GM21381 (cell line): ENCODE measurements around the gene SPO11.

Source experiments
- ATAC-seq: cut with Tn5 transposase; IDR thresholded peaks from one replicate; pipeline ENCODE4 v1.9.1; 2021; ENCODE audit warnings: mild to moderate bottlenecking, moderate library complexity; ENCODE audit not compliant: unreplicated experiment

The SPO11 gene

DNA sequence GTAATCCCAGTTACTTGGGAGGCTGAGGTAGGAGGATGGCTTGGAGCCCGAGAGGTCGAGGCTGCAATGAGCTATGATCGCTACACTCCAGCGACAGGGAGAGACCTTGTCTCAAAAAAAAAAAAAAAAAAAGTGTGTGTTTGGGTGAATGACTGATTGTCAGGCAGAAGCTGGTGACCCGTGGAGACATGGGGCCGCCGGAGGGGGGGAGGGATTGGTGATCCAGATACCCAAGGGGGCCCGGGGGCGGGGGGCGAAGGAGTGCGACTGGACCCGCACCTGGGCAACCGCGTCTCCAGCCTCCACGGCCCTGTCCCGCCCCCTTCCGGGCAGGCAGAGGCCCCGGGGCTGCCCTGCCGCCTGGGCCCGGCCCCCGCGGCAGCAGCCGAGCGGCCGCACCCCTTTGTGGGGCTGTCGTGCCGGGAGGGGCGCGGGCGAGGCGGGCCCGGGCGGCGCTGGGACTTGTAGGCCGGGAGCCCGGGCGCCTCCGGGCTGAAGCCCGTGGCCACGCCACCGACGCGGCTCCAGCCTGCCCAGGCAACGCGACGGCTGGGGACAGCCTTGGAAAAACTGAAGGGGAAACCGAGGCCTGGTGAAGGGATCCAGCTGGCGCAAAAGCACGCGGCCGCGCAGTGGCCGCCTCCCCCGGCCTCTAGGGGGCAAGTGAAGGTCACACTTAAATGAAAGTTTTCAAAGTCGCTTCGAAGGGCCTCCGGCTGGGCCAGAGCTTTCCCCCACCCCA, 59.5 kb downstream of the SPO11 start:
- no peak for ATAC-seq

DNA sequence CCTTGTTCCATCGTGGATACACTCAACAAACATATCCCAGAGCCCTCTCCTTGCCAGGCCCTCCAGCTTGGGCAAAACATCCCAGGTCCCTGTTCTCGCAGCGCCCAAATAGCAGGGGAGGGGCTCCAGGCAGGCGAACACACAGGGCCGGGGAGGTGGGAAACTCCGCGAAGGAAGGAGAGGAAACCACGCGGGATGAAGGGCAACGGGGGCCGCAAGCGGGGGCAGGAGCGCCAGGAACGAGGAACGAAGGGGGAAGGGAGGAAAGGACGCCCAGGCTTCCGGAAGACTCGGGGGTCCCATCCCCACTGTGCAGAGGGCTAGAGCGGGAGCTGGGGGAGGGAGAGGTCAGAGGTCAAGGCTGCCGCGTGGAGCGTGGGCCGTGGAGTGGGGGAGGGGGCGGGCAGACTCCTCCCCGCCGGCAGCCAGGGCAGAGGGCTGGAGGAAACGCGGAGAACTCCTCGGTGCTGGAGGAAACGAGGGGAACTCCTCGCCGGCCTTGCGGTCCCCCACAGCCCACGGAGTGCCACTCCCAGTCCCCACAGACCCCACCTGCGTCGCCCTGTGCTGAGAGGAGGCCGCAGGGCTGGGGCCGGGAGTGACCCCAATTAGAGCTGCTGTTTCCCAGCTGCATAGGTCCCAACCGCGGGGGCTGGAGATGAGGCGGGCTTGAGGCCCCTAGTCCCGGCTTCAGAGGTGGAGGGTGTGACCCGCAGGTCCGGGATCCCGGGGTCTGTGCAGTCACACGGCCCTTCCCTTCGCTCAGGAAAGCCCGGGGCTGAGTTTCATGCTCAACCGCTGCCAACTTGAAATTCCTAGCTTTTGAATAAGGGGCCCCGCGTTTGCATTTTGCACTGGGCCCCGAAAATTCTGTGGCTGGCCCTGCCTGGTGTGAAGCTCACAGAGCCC, 60.3 kb downstream of the SPO11 start:
- ATAC-seq = no peak

DNA sequence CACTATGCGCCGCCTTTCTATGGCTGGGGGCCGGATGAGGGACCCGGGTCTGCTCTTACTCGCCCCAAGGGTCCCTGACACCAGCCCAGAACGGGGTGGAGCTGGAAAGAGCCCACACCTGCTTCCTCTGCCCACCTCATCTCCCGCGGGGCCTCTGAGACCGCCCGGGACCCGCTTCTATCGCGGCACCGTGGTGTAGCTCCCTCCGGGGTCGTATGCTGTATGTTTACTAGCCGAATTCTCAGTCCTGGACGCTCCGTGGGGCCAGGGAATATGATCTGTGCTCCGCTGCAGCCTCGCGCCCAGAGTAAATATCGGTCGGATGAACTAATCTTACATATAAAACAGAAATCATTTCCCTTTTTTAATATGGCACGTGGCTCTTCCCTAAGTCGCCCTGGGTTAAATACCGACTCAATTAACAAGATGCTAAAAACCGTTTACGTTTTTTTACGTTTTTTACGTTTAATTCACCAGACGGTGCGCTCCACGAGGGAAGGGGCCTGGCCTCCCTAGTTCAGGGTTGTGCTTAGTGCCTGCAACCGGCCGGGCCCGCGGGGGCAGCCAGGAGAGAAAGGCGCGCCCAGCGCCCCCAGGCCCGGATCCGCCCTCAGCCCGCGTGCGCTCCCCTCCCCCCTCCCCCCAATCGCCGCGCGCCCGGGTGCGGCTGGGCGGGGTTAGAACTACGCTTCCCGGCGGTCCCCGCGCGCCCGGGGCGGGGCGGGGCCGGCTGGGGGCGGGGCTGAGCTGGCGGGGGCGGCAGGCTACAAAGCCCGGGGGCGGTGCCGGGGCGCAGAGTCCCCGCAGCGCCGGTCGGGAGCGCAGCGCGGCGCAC, 61.2 kb downstream of the SPO11 start, which contains the start of gene RBM38:
Gene RBM38 (plus strand): TSS at position 793 of the 835 bp plus-strand sequence. CDS start 186 bp downstream, outside the sequence.
- ATAC-seq = peak; percentile 43

DNA sequence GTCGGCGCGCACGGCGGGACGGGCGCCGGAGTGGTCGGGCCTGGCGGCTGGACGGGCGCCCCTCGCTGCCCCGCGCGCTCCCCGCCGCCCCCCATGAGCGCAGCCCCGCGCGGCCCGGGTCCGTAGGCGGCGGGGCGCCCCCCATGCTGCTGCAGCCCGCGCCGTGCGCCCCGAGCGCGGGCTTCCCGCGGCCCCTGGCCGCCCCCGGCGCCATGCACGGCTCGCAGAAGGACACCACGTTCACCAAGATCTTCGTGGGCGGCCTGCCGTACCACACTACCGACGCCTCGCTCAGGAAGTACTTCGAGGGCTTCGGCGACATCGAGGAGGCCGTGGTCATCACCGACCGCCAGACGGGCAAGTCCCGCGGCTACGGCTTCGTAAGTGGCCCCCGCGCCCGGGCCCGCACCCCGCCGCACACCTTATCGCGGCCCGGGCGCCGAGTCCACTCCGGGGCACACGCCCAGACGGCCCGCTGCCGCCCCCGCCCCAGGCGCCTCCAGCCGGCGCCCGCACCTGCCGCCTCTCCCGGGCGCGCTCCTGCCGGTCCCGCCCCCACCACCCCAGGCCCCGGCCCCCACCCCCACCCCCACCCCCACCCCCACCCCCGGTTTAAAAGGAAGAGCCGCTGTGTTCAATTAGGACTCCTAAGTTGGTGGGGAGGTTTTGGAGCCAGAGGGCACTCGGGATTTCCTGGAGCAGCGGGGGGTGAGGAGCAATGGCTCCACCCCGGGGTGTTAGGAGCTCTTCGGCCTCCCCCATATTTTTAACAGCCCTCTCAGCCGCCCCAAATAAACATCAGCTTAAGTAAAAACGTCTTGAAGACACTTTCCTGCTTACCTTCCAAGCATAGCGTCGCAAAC, 62.1 kb downstream of the SPO11 start:
- peak; percentile 3 for ATAC-seq

DNA sequence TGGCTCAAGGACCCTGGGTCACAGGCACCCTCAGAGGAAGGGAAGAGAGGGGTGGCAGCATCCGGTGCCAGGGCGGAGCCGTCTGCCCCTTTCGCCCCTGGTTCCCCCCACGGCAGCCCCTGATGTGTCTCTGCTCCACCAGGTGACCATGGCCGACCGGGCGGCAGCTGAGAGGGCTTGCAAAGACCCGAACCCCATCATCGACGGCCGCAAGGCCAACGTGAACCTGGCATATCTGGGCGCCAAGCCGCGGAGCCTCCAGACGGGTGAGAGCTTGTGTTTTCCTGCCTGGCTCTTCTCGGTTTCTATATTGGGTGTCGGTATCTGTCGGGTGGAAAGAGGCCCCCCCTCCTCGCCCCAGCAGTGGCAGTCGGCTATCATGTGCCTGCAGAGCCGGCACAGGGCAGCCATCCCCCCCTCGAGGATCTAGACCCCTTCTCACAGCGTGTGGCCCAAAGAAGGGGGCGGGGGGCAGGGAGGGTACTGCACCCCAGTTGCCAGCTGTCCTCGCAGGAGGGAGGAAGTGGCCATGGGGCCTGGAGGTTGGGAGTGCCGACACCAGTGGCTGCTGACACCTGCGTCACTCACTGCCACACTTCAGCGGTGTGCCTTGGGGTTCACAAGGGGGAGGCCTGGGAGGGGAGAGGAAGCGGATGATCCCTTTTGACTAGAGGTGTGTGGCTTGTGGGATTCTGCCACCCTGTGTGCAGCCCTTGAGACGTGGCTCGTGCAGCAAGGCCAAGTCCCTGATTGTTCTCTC, 63.1 kb downstream of the SPO11 start:
- ATAC-seq = peak; percentile 21
